HL-60/S4 (cell line): ENCODE results near the gene UBL7.
"Not testable (repeated sequence)": the region's sequence is repeated elsewhere in the genome, so short reads cannot be mapped to it uniquely, and the experiment has no call there.

Source experiments
- in situ Hi-C: fragments of 300-500 bp; cut with MboI; formaldehyde crosslinking; loops from 2 replicates; pipeline ENCODE4 v1.14.3; 2022; ENCODE audit warnings: low sequenced_read_pairs

The UBL7 gene

DNA sequence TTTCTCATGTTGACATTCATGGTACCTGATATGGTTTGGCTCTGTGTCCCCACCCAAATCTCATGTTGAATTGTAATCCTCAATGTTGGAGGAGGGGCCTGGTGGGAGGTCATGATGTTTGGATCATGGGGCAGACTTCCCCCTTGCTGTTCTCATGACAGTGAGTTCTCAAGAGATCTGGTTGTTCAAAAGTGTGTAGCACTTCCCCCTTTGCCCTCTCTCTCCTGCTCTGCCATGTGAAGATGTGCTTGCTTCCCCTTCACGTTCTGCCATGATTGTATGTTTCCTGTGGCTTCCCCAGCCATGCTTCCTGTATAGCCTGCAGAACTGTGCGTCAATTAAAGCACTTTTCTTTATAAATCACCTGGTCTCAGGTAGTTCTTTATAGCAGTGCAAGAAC is 3.3 kb upstream of the UBL7 start:
- in situ Hi-C loops: no loop called here

DNA sequence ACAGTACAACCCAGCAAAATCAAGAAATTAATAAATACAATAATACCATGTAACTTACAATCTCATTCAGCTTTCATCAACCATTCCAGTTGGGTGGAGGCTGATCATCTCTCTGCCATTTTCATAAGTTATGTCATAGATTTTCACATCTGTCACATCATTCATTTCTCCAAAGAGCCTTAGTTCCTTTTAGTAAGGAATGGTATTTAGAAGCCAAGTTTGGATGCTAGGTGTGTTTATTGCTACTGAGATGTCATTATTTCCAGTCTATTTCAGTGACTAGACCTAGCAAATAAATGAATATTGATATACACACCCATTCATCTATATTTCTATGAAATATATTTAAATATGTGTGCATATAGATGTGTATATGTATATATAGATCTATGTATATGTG is 2.7 kb upstream of the UBL7 start:
- in situ Hi-C loops: no loop called here

DNA sequence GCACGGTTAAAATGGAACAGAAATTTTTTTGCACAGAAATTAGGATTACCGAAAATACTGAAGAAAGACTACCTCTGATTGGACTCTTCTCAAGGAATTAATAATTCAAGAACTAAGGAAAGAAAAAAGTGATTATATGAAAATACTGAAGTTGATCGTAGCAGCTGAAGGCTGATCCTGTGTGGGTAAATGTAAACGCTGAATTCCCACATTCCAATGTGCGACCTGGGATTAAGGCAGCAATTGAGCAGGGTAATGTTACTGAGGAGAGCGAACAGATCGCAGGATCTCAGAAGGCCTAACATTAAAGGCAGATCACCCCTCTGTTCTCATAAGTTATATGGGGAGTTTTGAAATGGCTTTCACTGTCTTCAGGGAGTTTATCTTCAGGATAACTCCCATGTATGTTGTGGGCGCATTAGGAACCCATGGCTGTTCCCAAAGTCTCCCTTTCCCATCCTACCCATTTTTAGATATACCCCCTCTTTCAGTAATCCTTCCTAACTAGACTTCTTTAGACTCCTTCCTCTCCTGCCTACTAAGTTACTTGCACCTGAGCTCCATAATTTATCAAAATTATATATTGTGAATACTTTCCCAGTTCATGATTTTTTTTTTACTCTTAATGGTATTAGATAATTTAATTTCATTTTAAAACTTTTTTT is 1.0 kb upstream of the UBL7 start:
- in situ Hi-C loops: no loop called here

DNA sequence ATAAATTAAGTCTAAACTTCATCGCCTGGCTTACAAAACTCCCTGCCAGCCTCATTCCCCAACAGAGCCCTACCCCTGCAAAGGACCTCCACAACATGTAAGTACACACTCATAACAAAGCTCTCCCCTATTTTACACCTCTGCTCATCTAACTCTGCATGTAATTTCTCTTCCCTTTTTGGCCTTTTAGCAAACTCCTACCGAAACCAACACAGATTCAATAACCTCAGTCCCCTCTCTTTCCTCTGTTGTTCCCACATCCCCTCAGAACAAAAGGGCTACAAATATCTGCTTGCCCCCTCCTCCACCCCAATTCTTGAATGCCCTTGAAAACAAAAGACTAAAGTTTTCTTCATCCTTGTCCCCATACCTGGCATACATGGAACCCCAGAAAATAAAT is 662 bp downstream of the UBL7 start:
- in situ Hi-C loops: no loop called here

DNA sequence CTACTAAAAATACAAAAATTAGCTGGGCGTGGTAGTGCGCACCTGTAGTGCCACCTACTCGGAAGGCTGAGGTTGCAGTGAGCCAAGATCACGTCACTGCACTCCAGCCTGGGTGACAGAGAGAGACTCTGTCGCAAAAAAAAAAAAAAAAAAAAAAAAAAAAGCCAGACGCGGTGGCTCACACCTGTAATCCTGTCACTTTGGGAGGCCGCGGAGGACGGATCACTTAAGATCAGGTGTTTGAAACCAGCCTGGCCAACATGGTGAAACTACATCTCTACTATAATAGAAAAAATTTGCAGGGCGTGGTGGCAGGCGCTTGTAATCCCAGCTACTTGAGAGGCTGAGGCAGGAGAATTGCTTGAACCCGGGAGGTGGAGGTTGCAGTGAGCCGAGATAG is 1.2 kb downstream of the UBL7 start:
- in situ Hi-C loops: not testable (repeated sequence)

DNA sequence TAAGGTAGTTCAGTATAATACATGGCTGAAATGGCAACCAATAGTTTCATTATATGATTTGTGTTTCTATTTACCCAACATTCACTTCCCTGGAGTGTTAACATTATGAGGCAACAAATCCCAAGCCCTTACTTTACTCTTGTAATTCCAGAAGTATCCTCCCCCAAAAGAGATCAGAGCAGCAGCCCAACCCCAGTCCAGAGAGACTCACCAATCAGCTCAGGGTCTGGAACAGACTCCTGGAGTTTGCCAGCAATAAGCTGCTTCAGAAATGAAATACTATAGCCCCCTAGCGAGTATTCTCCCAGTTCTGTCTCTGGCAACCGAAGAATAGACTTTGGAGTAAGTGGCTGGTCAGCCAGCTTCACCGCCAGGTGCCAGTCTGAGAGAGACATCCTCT is 2.5 kb downstream of the UBL7 start:
- in situ Hi-C loops: no loop called here

DNA sequence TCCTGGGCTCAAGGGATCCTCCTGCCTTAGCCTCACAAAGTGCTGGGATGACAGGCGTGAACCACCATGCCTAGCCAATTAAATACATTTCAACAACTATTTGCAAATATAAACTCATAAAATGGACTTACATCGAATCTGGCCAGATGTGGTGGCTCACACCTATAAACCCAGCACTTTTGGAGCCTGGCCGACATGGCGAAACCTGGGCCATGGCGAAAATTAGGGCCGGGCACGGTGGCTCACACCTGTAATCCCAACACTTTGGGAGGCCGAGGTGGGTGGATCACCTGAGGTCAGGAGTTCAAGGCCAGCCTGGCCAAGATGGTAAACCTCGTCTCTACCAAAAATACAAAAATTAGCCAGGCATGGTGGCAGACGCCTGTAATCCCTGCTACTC is 3.9 kb downstream of the UBL7 start:
- in situ Hi-C loops: not testable (repeated sequence)

DNA sequence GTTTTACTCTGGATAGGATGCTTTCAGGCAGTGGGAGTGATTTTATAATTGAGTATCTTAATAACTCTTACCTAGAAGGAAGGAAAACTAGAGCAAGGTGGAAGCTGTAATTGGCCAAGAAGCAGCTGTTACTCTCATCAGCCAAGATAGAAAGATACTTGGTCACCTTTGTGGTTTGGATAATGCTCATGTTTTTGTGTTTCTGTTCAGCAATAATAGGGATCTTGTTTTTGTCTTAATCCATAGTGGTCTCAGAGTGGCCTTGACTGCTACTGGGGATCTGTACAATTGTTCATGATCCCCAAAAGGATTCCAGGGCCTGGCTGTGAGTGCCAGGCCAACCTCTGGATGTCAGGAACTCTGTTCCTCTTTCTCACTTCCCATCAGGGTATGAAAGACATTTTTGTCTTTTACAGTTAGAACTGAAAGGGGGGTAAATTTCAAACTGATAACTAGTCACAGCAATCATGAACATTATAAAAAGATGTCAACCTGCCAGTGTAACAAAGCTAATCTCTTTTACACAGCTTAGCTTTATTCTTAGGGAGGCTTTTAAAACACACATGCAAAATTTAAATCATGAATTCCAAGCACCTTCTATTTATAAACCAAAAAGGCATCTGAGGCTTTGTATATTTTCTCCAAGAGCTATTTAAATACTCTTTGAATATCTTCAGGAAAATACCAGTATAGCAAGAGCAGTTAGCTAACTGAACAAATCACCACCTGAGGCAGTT is 6.0 kb downstream of the UBL7 start:
- in situ Hi-C loops: no loop called here

DNA sequence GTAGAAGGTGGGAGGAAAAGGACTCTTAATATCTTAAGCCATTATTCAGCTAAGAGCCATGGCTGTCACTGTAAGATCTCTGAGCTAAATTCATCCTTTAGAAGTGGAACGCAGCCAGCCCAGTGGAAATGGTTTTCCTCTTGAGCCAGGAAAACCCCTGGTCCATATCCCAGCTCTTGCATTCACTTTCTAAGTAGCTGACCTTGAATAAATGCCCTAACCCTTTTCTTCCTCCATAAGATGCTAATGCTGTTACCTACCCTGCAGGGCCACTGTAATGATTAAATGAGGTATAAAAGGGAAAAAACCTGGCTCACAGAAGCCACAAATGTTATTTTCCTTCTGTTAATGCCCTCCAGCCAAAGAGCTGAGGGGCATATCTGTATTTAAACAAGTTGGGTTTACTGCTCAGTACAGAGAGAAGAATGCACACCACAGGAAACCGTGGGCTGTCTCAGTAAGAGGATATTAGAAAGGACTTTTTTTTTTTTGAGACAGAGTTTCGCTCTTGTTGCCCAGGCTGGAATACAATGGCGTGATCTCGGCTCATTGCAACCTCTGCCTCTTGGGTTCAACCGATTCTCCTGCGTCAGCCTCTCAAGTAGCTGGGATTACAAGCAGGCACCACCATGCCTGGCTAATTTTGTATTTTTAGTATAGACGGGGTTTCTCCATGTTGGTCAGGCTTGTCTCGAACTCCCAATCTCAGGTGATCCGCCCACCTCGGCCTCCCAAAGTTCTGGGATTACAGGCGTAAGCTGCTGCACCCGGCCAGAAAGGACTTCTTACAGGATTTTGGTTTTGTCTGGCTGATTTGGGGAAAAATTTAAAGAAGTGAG is 6.8 kb downstream of the UBL7 start:
- in situ Hi-C loops: no loop called here

DNA sequence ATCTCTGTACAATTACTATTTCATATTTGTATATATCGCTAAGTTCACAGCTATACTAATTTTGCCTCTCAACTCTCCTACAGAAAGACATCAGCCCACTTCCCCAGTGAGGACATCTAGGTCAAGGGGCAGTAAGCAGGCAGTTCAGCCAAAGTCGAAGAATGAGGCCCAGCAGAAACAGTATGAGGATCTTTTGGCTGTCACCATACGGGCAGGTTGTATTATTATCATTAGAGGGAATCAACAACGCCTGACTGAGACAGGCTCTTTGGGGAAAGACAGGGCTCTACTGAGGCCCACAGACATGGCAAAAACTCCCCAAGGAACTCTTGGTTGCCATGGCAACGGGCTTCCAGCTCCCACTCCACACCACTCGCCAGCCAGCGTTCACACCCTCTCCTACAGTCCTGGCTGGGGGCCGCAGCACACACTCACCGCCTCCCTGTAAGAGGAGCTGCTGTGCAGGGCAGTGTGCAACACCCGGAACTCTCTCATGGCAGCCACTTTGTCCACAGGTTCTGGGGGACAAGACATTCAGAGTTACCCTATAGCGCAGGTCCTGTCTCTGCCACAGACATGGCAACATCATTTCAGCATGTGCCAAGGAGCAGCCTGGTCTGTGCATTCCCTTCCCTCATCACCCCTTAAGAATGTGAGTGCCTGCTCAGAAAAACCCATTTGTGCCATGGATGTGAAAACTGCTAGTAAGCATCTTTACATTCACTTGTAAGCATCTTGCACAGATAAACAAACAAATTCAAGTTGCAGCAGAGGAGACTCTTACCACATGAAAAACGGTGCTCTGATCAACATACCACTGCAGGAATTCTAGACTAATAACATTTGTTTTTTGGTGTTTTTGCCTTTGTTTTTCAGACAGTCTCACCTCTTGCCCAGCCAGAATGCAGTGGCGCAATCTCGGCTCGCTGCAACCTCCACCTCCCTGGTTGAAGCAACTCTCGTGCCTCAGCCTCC is 8.8 kb downstream of the UBL7 start:
- in situ Hi-C loops: no loop called here

DNA sequence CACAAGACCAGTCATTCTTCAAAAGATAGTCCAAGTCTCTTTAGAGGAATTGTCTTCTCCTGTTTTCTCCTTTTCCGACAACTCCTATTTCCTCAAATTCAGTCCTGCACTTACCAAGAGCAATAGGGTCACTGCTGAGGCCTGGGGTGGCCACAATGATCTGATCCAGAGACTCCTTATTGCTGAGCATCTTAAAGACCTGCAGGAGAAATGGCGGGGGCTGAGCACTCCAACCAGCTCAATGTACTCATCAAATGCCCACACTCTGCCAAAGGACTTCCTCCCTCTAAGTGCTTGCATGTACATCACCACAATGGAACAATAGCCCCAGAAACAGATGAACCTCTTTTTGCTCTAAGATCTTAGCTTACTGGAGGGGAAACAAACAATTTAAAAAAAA is 9.6 kb downstream of the UBL7 start:
- in situ Hi-C loops: no loop called here

DNA sequence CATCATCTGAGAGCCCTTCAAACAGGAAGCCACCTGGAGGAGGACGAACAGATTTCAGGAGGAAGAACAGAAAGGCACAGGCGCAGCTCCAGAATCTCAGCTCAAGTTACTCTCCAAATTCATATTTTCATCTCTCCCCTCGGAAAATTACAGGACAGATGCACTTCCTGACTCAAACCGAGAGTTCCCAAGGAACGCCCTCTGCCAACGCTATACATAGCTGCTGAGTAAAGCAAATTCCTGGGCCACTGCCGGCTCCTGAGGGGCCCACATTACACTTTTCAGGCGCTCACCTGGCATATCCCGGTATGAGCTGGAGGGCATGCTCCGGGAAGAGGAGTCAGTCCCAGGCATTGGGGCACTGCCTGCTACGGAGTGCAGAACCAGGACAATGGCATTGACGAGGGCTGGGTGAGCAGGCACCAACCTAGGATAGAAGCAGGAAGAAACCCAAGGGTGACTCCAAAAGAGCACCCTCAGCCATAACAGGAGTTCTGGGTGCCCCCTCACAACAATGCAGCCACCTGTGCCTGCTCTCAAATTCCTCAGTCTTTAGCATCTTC is 11.2 kb downstream of the UBL7 start:
- in situ Hi-C loops: no loop called here

DNA sequence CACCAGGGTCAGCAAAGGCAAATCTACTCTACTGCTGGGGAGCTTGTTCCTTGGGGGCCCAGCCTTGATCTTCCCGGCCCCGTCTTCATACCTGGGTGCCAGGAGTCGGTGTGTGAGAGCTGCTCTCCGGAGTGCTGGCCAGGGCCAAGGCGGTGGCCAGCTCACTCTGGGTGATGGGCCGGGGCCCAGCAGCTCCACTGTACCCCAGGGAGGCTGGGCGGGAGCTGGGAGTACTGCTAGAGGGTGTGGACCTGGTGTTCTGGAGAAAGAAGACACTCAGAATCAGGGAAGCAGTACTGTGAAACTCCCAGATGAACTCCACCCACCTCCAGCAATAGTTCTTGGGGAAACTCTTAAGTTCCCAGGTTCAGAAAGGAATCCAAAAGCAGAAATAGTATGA is 11.9 kb downstream of the UBL7 start:
- in situ Hi-C loops: no loop called here

DNA sequence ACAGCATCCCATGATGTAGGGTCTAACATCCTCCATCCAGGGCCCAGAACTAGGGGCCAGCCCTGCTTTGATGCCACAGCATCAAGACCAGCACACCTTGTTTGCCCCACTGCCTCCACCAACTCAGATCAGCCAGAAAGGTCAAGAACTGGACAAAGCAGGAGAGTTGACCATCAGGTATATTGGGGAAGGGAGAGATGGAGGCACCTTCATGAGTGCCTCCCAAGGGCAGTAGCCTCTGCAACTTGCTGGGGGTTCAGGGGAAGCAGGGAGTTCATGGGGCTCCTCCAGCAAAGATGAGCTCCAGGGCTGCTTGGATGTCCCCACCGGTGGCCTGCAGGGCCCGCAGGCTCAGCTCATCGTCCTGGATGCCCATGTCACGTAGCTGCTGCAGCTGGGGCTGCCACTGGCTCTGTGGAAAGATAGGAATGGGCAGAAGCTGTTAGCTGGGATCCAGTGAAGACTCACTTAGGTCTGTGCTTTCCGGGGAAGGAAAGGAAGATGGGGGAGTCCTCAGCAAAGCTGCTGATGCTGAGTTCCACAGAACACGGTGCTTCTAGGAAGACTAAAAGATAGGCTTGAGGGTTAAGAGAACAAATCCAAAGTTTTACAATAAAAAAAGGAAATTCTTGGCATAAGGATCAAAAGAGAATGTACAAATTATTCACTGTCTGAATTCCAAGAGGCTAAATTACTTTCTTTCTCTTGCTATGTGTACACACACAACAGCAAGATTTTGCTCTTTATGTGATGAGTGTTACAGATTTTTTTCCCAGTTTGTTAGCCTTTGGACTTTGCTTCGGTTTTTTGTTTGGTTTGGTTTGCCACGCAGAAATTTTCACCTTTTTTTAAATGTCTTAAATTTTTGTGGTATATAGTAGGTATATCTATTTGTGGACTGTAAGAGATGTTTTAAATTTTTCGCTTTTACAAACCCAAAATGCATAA is 14.9 kb downstream of the UBL7 start:
- in situ Hi-C loops: no loop called here

DNA sequence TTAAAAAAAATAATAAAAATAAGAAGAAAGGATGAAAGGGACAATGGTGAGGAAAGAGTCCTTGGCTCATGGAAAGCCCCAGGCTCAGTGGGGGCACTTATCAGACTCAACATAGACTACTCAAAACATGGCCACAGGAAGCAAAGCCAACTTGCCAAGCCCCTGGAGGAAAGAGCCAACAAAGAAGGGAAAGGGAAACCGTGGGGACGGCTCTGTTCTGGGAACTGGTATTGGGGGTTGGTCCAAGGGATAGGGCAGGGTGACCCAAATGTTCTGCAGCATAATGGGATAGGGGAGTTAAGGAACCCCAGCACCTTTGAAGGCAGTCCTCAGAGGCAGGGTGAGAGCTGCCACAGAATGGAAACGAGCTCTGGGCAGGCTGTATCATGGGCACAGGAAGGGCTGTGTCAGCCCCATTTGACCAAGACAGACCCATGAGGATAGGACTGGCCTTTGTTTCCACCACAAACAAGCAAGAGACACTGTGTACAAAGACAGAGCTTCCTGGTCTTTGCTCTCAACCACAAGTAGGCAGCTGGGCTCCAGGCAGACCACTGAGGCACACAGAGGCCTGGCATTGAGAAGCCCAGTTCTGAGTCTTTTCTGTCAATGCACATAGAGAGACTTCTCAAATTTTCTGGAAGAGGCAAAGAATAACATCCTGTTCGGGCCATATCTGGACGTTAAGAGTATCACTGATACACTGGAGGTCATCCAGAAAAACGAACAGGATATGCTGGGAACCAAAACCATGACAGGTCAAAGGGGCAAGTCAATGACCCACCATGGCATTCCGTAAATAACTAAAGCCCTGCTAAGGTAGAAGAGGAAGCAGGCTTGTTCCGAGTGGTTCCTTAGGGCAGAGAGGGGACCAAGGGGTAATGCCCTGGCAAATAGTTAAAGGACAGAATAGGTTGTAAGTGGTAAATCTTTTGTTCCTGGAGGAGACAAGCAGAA is 16.6 kb downstream of the UBL7 start:
- in situ Hi-C loops: no loop called here

DNA sequence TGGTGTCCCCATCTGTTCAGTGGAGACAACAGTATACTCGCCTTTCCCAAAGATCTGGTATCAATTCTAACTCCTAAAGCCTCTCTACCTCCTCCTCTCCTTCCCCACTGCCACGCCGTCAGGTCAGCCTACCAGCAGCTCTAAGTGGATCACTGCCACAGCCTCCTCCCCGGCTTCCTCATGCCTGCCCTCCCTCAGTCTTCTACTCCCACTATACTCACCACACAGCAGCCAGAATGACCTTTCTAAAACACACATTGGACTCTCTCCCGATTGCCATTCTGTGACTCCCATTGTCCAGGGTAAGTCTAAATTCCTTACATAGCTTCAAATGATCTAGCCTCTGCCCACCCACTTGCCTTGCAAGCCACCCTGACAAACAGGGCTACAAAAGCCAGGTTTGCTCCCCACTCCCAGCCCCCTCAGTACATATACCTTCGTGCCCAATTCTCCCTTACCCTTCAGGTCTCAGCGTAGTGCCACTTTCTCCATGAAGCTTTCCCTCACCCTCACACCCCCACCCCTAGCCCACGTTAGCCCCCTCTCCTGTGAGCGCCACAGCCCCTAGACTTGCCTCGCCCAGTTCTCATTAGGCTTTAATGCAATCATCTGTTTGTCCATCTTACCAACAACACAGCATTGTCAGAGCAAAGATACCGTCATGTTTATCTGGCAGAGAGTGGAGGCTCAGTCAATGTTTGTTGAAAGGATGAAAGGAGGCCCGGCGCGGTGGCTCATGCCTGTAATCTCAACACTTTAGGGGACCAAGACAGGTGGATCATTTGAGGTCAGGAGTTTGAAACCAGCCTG is 17.7 kb downstream of the UBL7 start:
- in situ Hi-C loops: no loop called here

DNA sequence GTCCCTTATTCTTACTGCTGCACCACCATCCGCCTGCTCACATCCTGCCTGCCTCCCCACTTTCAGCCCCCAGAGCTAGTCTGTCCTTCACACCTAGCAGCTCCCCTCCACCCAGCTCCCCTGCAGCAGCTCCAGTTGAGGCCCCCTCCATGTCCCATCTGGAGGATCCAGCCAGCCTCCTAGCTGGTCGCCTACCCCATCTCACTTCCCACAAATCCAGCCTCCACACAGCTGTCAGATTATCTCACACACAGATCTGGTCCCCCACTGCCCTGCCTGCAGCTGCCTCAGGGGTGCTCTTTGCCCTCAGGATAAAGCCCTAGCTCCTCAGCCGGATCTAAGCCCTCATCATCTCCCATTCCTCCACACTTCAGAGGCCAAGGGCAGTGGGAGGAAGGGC is 18.4 kb downstream of the UBL7 start:
- in situ Hi-C loops: no loop called here
